ENCODE data around the gene MLEC.

DNA sequence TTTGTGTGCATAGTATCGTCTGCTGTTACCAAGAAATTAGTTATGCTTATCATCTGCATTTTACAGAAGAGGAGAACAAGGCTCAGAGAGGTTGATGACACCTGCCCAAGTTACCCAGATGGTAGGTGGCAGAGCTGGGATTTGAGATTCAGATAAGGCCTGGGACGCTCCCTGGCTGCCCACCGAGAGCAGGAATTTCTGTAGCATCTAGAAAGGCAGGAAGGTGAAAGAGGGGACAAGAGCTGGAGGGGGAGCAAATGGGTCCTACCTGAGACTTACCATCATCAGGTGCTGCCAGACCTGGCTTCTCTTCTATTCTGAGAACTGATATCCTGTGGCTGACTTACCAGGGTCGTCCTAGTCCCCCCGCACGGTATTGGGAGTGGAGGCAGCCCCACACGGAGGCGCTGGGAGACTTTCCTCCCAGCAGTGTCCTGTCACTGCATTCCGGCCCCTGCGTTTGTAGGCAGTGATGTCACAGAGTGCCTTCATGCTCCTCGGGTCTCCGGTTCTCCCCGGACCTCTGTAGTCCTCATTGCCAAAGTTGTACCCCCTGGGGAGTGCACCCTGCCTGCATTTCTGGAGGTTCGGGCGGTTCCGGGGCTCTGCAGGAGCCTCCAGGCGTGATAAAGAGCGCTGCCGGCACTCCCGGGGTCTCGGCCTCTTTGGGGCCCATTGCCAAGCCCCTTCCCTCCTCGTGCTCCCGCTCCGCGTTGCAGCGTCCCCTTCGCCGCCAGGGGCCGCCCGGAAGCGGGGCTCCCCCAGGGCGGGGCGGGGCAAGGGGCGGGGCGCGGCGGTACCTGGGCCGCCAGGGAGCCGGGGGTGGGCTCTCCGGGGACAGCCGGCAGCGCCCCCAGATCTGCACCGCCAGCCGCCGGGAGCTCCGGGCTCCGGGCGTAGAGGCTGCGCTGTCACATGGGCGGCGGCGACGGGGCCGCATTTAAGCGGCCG lies 46.9 kb upstream of the MLEC start, which contains the start of gene CABP1:
- TF ChIP-seq POLR2AphosphoS5 (IDR thresholded peaks at IDR 0.05; ENCODE audit: low read depth, low read length) (no peak), POLR2A (IDR thresholded peaks at IDR 0.05; ENCODE audit: low read depth, low read length) (no peak), SPI1 (IDR thresholded peaks at IDR 0.05; ENCODE audit: low read depth, low read length) (no peak), POU2F2 (IDR thresholded peaks at IDR 0.05; ENCODE audit: low read depth, low read length) (no peak), TAF1 (IDR thresholded peaks at IDR 0.05; ENCODE audit: low read depth, low read length) (no peak)
